GM12865 (cell line): ENCODE measurements around the gene GRID2.

Source experiments
- DNase-seq: peaks from one replicate; pipeline ENCODE4 v3.0.0; 2010; ENCODE audit warnings: low read depth
- H3K4me3 ChIP-seq: 2 replicates; pipeline ENCODE4 v1.5.1; 2011; ENCODE audit warnings: mild to moderate bottlenecking, low read depth, low read length, control low read depth
- TF ChIP-seq, protein P1 (sequence below): IDR thresholded peaks from 2 replicates; pipeline ENCODE4 v1.5.1; 2011; ENCODE audit warnings: low read length, control low read depth, low read depth, inconsistent platforms; ENCODE audit not compliant: insufficient read depth; ENCODE audit errors: missing control alignments

Gene GRID2

DNA sequence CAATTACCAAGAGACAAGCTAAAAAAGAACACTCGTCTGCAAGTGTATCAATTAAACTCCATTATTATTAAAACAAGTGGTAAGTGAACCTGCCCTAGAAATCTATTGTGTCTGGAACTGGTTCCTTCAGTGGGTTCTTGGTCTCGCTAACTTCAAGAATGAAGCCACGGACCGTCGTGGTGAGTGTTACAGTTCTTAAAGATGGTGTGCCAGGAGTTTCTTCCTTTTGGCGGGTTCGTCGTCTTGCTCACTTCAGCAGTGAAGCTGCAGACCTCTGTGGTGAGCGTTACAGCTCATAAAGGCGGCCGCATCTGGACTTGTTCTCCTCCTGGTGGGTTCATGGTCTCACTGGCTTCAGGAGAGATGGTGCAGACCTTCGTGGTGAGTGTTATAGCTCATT, 231.8 kb downstream of the GRID2 start:
- TF ChIP-seq, protein P1, sequence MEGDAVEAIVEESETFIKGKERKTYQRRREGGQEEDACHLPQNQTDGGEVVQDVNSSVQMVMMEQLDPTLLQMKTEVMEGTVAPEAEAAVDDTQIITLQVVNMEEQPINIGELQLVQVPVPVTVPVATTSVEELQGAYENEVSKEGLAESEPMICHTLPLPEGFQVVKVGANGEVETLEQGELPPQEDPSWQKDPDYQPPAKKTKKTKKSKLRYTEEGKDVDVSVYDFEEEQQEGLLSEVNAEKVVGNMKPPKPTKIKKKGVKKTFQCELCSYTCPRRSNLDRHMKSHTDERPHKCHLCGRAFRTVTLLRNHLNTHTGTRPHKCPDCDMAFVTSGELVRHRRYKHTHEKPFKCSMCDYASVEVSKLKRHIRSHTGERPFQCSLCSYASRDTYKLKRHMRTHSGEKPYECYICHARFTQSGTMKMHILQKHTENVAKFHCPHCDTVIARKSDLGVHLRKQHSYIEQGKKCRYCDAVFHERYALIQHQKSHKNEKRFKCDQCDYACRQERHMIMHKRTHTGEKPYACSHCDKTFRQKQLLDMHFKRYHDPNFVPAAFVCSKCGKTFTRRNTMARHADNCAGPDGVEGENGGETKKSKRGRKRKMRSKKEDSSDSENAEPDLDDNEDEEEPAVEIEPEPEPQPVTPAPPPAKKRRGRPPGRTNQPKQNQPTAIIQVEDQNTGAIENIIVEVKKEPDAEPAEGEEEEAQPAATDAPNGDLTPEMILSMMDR: no peak

DNA sequence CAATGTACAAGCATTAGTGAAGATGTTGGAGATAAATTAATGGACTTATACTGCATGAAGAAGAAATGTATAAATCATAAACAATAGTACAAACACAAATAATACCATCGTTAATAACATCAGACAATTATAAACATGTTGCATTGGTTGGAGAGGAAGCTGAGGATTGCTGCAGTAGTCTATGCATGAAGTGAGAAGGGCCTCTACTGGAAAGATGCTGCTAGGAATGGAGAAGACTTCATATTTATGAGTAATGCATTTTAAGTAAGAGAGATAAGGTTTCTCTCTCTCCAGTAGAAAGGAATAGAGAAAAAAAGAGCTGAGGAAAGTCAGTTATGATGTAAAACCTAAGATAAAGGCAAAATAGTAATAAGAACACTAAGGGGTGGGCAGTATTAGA, 247.8 kb downstream of the GRID2 start:
- no peak overlapping the region for H3K4me3 ChIP-seq
- TF ChIP-seq, protein P1: no peak
- DNase-seq: no peak

More for the DNA sequence above, 231.8 kb downstream of the GRID2 start:
- no peak overlapping the region for H3K4me3 ChIP-seq
- DNase-seq: no peak

DNA sequence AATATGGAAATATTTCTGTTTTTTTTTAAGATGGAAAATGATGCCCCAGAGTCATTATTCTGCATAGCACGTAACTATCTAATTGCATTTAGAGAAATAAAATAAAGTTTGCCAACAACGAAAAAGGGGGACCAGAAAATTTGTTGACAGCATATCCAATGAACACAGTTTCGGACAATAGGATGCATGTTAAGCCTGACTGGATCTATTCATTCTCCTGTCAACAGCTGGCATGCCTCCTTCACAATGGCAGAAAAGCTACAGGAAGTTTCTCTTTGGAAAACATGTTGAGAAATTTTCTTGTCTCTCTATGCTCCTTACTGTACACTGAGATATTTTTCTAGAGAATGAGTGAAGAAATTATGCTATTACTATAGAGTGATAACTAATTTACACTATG, 262.5 kb downstream of the GRID2 start:
- H3K4me3 ChIP-seq: no peak overlapping the region
- DNase-seq: no peak
- TF ChIP-seq, protein P1: no peak

DNA sequence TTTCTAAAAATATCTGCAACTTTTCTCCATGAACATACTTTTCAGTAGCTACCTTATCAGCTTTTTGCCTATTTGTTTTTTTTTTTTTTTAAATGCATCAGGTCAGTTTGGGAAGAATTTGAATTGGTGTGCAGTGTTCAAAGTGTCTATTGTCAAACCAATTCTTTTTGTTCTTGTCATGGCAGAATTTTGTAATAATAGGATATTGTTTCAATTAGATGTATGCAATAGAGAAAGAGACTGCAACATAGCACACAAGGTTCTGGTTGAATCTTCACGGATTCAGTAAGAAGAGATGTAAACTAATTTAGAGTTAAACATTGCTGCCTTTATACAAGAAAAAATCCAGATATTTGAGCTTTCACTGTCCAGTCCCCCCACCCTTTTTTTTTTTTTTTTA, 277.1 kb downstream of the GRID2 start:
- TF ChIP-seq, protein P1: no peak

DNA sequence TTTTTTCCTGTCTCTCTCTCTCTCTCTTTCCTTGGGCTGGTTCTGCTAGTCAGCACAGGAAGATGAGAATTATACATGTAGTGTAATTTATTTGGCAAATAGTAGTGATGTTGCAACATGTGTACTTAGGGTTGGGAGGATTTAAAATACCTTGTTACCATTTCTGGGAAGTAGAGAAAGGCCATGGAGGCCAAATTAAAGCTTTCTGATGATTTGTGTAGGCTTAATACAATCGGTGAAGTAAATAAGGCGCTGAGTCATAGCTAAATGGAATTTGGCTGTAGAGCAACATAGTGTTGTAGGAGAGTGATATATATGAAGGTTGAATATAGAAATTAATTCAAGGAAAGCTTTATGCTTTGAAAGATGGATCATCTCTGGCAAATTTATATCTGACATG, 295.3 kb downstream of the GRID2 start:
- H3K4me3 ChIP-seq: no peak overlapping the region
- TF ChIP-seq, protein P1: no peak
- DNase-seq: no peak

More for the DNA sequence above, 277.1 kb downstream of the GRID2 start:
- no peak overlapping the region for H3K4me3 ChIP-seq
- no peak for DNase-seq

DNA sequence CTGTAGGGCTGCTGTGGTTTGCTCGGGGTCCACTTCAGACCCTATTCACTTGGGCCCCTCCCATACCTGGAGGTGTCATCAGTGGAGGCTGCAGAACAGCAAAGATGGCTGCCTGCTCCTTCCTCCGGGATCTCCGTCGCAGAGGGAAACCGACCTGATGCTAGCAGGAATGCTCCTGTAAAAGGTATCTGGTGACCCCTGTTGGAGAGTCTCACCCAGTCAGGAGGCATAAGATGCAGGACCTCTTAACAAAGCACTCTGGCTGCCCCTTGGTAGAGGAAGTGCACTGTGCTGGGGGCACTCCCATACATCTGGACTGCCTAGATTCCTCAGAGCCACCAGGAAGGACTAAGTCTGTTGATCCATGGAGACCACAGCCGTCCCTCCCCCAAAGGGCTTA, 296.9 kb downstream of the GRID2 start:
- no peak for DNase-seq
- TF ChIP-seq, protein P1: no peak
- no peak overlapping the region for H3K4me3 ChIP-seq

DNA sequence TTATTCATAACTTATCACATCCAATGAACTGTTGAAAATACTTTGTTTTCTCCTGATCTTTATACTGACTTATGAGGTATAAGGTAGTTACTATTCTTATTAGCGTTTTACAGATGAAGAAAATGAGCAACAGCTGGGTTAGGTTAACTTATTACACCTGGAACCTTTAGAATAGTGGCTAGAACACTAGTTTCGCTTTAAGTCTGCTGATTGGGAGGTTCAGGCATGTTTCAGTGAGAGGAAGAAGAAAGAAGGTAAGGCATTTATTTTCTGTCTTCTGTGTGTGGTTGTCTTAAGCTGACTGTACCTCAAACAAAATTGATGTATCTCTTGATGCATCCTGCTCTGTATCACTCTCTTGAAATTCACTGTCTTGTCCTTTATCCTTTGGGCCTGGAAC, 302.5 kb downstream of the GRID2 start:
- TF ChIP-seq, protein P1: no peak
- no peak for DNase-seq
- no peak overlapping the region for H3K4me3 ChIP-seq
